Measurements from ENCODE around the gene GMPPB. TPM values are rescaled to one million over a fixed set of nuclear protein-coding genes. Genes with fewer than 3 reads are reported as not detected.

The GMPPB gene
- 17.4 and 21.0 TPM in 2 replicates for total RNA-seq

DNA sequence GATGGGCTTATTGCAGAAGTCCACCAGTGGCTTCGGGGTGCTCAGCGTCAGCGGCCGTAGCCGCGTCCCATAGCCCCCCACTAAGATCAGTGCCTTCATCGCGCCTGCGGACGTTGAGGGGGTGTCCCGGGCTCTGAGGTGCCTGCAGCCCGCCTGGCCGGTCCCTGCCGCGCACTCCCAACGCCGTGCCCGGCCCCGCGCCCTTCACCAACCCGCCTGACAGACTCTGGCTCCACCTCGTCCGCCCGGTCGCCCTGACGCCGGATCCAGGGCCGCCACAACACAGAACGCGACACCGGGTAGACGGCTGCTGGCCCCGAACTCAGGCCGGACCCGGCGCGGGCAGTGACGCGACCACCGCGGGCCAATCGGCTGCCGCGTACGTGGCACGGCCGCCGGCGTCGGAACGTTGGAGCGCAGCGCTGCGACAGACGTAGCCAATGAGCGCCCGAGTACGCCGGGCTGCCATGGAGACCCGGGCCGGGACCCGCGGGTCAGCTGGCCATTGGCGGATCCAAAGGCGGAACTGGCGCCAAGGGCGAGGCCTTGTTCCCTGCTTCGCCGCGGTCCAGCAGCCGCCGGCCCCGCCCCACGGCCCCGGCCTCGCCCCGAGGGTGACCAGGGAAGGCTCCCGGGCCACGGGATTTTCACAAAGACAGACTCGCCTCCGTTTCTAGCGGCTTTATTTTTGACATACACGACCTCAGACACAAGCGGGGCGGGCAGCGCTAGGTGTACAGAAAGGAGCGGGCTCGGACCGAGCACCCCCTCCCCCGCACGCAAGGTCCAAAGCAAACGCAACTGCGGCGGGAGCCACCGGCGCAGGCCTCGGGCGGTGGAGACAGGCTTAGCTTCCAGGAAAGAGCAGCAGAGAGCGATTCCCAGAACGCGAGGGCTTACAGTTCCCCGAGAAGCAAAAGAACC, at the start of gene GMPPB:
TSS of gene GMPPB (minus strand) at position 324 of the 924 bp plus-strand sequence. CDS start at position 99, 225 bp downstream.
- peak; percentile 100 for DNase-seq (ENCODE audit: insufficient read length, low spot score, missing footprints)
- H2AFZ ChIP-seq (ENCODE audit: low read length), result peak within 1 kb of the TSS; percentile 74
- no peak for TF ChIP-seq CTCF (IDR thresholded peaks at IDR 0.05; ENCODE audit: extremely low read depth, low read depth, low read length)
- H3K36me3 ChIP-seq (ENCODE audit: insufficient read depth, low read length), result peaks cover 52% of the 10 kb centered on the region
- H3K9me3 ChIP-seq (ENCODE audit: low read depth, low read length), result no peaks in the 10 kb centered on the region
- peak within 1 kb of the TSS; percentile 98 for H3K4me2 ChIP-seq (ENCODE audit: insufficient read depth, low read length)
- peak within 1 kb of the TSS; percentile 96 for H3K27ac ChIP-seq (ENCODE audit: low read depth, low read length)
- peak within 1 kb of the TSS; percentile 91 for H3K4me3 ChIP-seq (ENCODE audit: insufficient read depth, low read length)
- peaks cover 20% of the 10 kb centered on the region for H3K79me2 ChIP-seq (ENCODE audit: insufficient read depth, low read length)
- peaks cover 19% of the 10 kb centered on the region for H3K4me1 ChIP-seq (ENCODE audit: insufficient read depth, low read length)
- peaks cover 14% of the 10 kb centered on the region for H4K20me1 ChIP-seq (ENCODE audit: insufficient read depth, low read length)
- no peaks in the 10 kb centered on the region for H3K27me3 ChIP-seq (ENCODE audit: insufficient read depth, low read length)

- no peaks in the 10 kb centered on the region for H3K27me3 ChIP-seq (ENCODE audit: insufficient read depth, low read length)
- H3K79me2 ChIP-seq (ENCODE audit: insufficient read depth, low read length), result peaks cover 91% of the 10 kb centered on the region
- peaks cover 48% of the 10 kb centered on the region for H4K20me1 ChIP-seq (ENCODE audit: insufficient read depth, low read length)
- no peaks in the 10 kb centered on the region for H3K9me3 ChIP-seq (ENCODE audit: low read depth, low read length)
- H3K4me1 ChIP-seq (ENCODE audit: insufficient read depth, low read length), result no peaks in the 10 kb centered on the region
- no peak overlapping the region for H3K27ac ChIP-seq (ENCODE audit: low read depth, low read length)
- H3K36me3 ChIP-seq (ENCODE audit: insufficient read depth, low read length), result peaks cover 21% of the 10 kb centered on the region
- H2AFZ ChIP-seq (ENCODE audit: low read length), result no peak overlapping the region
- TF ChIP-seq CTCF (IDR thresholded peaks at IDR 0.05; ENCODE audit: extremely low read depth, low read depth, low read length), result no peak
- no peak overlapping the region for H3K4me2 ChIP-seq (ENCODE audit: insufficient read depth, low read length)
- H3K4me3 ChIP-seq (ENCODE audit: insufficient read depth, low read length), result no peak overlapping the region
- no peak for DNase-seq (ENCODE audit: insufficient read length, low spot score, missing footprints)
These were observed 49.0 kb upstream of the GMPPB start for GRCh38 chr3:49772703-49773102.

DNA sequence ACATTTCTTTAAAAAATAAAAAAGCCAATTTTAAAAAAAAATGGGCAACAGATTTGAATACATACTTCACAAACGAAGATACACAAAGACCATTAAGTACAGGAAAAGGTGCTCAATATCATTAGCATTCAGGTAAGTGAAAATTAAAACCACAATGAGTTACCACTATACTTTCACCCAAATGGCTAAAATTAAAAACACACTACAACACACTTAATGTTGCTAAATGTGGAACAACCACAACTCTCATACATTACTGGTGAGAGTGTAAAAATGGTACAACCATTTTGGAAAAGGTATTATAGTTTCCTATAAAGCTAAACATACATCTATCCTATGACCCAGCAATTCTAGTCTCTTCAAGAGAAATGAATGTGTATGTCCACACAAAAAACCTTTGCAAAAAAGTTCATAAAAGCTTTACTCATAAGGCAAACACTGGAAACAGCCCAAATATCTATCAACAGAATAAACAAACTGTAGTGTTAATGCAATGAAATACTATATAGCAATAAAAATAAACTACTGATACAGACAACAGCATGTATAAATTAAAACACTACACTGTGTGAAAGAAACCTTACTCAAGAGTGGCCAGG, 47.7 kb upstream of the GMPPB start:
- H3K79me2 ChIP-seq (ENCODE audit: insufficient read depth, low read length), result peaks cover 92% of the 10 kb centered on the region

More for the DNA sequence above, 47.7 kb upstream of the GMPPB start:
- Histone ChIP-seq H3K36me3 (ENCODE audit: insufficient read depth, low read length) (peaks cover 11% of the 10 kb centered on the region), H3K4me3 (ENCODE audit: insufficient read depth, low read length) (no peak overlapping the region), H4K20me1 (ENCODE audit: insufficient read depth, low read length) (peaks cover 52% of the 10 kb centered on the region), H2AFZ (ENCODE audit: low read length) (no peak overlapping the region), H3K9me3 (ENCODE audit: low read depth, low read length) (no peaks in the 10 kb centered on the region), H3K27ac (ENCODE audit: low read depth, low read length) (no peak overlapping the region), H3K4me2 (ENCODE audit: insufficient read depth, low read length) (no peak overlapping the region), H3K4me1 (ENCODE audit: insufficient read depth, low read length) (no peaks in the 10 kb centered on the region), H3K27me3 (ENCODE audit: insufficient read depth, low read length) (no peaks in the 10 kb centered on the region)
- no peak for DNase-seq (ENCODE audit: insufficient read length, low spot score, missing footprints)
- no peak for TF ChIP-seq CTCF (IDR thresholded peaks at IDR 0.05; ENCODE audit: extremely low read depth, low read depth, low read length)

Data from osteoblast (primary cell).